CD4-positive, alpha-beta T cell treated with Interleukin-15 for 1 hour (primary cell): Measurements from ENCODE around the gene TEX2.
"Not testable (repeated sequence)": the region's sequence is repeated elsewhere in the genome, so short reads cannot be mapped to it uniquely, and the experiment has no call there.

ENCODE experiments used
- DNase-seq: peaks from one replicate; pipeline ENCODE4 v3.0.0-alpha.2; 2020

Gene TEX2

DNA sequence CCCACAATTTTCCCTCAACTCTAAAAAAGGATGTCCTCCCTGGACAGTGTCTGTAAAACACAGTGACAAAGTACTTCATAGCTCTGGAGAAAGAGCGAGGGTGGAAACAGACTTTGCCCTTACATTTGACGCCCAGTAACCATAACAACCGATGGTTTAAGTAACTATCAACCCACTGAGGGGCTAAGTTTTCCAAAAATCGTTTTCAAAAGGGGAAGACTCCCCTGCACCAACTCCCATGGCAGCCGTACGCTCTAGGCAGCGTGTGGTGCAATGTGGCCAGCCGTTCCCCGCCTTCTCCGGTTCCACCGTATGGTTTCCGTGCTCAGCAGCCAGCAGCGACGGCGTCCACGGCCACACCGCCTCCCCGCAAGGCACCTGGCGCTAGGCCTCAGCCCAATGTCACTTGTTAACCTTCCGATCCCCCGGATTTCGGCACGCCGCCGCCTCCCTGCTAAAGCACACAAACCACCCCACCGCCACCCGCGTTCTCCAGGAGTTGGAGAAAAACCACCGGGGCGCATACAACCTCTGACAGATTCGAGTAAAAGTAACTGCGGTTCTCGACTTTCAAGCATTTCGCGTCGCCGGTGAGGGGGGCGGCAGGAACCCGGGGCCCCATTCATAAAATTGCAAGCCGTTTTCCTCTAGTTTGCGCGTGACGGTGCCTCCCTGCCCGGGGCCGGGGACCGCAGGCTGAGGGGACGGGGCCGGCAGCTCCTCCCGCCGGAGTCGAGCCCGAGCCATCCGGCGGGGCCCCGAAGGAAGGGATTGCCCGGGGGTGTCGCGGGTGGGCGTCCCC, 661 bp downstream of the TEX2 start:
- peak; percentile 47 for DNase-seq

DNA sequence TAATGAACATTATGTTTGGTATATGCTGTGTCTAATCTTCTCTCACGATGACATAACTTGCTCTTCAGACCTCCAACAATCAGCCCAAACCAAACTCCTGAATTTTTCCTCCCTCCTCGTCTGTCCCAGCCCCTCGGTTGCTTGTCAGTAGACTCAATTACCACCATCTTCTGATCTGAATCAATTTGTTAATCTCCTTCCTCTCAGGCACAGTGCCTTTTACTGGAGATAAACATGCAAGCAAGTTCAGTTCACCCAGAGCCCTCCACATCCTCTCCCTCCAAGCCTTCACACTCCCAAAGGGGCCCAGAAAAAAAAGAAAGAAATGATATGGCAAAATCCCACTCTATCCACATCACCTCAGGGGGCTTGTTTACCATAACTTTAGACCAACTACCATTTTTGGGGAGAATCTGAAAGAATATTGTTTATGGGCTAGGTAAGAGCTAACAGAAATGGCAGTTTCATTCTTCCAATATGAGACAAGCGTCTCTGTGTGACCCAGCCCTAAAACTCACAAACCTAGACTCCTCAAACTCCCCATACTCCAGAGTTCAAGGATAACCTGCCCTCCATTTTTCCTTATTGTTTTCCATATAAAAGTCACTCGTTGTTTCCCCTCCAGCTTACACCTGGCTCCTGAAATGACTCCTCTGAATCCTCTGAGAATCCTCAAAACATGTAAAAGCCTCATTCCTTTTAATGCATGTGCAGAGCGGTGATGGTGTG, 1.5 kb downstream of the TEX2 start:
- DNase-seq, result no peak

DNA sequence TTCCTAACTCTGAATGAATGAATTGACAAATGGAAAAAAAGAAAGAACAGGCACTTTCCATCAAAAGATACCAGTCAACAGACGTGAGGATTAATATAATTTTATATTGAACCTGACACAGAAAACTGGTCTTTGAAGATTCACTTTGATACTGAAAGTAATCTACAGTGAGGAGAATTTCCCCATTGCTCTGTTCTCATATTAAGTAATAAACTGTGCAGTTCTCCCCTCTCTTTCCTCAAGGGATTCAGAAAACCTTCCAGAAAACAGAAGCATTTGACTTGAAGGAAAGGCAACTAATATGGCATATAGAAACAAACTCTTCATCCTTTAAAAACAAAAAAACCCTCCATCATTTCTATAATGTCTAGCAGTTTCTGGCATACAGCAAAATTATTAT, 2.2 kb downstream of the TEX2 start:
- no peak for DNase-seq

DNA sequence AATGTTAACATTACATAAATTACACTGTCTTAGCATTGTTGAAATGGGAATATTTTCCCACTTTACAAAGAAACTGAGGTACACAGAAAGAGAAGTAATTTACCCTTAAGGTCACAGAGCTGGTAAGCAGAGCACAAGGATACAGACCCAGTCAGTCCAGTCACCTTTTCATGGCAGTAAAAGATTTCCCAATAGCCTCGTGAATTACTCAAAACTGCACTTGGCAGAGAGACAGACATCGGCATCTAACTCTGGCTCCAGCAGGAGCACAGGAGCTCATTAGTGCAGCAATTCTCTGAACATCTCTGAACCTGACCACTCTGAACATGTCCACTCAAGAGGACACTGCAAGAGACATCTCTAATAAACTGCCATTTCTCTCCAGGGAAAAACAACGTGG, 3.1 kb downstream of the TEX2 start:
- DNase-seq, result no peak

DNA sequence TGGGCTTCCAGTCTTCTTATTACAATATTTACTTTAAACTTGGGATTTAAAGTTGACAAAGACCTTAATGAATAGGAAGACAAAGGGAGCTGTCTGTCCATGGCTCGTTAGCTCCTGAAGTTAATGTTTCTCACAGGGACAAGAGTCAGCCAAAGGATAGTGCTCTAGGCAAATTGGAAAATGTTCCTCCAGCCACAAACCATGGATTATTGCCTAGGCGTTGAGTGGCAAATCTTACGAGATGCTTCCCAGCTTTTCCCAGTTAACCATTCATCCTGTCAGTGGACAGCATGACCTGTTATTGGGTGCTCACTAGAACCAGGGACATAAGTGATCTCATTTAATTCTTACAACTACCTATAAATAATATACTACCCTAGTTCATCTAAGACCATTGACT, 3.6 kb downstream of the TEX2 start:
- DNase-seq, result no peak

DNA sequence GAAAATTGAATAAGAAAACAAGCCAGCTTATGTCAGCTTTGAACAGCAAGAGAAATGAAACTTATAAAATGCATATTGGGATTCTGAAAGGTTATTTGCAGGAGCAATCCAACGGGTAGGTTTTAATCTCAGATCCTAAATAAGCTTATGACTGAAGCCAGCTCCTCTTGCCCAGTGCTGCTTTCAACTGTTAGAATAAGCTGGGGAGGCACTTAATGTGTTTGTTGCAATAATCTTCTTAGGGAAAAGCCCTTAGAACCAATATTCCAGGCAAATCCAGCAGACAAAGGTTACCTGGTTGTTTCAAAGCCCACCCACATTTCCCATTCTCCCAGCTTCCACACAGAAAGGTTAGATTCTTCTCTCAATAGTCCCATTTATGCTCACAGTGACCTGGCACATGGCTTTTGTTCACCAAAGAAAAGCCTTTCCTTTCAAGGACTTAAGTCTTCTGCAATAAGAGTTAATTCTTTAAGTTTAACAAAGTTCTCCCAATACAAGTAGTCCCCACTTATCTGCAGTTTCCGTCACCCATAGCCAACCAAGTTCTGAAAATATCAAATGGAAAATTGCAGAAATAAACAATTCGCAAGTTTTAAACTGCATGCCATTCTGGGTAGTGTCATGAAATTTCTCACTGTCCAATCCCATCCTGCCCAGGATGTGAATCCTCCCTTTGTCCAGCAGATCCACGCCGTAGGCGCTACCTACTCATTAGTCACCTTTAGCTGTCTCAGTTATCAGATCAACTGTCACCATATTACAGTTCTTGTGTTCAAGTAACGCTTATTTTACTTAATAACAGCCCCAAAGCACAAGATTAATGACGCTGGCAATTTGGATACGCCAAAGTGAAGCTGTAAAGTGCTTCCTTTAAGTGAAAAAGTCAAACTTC, 5.9 kb downstream of the TEX2 start:
- DNase-seq, result no peak

DNA sequence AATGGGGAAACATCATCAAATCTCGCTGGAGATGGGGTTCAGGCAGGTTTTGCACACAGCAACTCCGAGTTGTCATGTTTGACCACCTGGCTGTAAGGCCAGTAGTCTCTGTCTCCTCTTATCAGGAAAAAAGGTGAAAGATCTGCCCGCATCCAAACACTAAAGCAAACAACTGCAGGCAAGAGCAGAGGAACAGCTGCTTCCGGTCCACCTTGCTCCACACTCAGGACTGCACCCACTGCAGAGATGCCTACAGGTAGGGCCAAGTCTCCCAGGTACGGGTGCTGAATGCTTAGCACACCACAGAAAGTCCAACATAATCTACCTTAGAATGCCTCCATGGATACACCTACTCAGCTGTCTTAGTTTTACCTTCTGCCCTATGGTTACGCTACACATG, 7.3 kb downstream of the TEX2 start:
- no peak for DNase-seq

DNA sequence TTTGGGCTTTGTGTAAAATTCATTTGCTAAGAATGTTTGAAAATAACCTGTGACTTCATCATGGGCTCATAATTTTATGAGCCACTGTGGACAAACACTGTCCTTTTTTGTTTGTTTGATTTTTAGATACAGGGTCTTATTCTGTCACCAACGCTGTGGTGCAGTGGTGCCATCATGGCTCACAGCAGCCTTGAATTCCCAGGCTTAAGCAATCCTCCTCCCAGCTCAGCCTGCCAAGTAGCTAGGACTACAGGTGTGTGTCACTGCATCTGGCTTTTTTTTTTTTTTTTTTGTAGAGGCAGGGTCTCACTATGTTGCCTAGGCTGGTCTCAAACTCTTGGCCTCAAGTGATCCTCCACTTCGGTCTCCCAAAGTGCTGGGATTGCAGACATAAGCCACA, 8.3 kb downstream of the TEX2 start:
- no peak for DNase-seq

DNA sequence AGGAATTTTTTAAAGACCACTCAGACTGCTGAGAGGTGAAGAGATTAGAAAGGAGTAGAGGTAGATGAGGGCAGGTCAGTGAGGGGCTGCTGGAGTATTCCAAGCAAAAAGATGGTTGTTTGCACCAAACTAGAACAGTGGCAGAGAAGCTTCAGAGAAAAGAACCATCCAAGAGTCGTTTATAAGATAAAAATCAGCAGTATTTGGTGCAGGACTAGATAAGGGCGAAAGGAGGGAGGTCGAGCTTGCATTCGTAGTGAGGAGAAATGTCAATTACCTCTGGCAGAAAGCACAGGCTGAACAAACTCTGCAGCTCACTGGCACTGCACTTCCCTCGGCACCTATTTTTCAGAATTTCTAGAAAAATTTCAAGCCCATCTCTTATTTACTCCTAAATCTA, 9.6 kb downstream of the TEX2 start:
- DNase-seq, result no peak

DNA sequence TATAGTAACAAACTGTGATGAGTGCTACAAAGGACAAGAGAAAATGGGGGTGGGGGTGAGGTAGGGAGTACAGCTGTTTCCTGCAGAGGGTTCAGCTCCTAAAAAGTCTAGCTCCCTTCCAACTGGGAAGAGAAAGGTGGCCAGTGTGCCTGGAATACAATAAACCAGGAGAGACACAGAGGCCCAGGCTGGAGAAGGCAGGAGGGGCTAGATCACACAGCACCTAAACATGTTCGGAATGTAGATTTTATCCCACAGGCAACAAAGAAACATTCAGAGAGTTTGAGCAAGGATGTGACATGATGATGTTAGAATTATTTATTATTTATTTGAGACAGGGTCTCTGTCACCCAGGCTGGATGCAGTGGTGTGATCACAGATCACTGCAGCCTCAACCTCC, 10.2 kb downstream of the TEX2 start:
- DNase-seq, result no peak

DNA sequence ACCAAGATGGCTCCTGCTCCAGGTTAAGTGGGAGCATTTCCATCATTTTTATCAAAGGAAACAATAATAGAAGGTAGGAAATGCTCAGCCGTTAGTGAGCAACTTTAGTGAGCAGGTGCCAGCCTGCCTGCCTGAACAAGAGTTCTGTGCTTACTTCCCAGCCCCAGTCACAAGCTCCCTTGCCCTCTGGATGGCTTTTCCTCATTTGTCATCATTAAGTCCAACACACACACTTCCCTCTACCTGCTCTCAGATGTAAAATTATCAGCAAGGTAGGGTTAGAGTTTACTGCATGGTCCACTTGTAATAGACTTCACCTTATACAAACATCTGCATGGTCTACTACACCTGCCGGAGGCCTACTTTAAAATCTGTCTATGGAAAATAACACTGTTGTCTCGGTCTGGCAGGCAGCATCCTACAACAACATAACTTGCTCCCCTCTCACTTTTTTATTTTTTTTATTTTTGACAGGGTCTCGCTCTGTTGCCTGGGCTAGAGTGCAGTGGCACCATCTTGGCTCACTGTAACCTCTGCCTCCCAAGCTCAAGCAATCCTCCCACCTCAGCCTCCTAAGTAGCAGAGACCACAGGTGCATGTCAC, 12.7 kb downstream of the TEX2 start:
- no peak for DNase-seq

DNA sequence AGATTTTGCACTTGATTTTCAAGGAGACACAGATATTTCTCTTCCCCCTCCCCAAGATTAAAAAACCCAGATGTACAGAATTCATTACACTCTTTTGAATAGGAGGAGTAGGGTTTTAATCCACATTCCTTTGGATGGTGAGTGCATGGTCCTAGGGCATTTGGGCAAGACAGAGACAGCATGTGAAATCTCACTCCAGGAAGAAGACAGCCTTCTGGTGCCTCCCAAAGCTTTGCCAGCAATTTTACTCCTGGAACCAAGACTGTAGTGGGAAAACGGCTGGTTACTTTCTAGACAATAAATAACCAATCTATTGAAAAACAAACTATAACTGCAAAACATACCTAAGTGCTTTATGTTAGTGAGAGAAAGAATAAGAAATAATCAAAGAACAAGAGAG, 15.2 kb downstream of the TEX2 start:
- DNase-seq, result no peak

DNA sequence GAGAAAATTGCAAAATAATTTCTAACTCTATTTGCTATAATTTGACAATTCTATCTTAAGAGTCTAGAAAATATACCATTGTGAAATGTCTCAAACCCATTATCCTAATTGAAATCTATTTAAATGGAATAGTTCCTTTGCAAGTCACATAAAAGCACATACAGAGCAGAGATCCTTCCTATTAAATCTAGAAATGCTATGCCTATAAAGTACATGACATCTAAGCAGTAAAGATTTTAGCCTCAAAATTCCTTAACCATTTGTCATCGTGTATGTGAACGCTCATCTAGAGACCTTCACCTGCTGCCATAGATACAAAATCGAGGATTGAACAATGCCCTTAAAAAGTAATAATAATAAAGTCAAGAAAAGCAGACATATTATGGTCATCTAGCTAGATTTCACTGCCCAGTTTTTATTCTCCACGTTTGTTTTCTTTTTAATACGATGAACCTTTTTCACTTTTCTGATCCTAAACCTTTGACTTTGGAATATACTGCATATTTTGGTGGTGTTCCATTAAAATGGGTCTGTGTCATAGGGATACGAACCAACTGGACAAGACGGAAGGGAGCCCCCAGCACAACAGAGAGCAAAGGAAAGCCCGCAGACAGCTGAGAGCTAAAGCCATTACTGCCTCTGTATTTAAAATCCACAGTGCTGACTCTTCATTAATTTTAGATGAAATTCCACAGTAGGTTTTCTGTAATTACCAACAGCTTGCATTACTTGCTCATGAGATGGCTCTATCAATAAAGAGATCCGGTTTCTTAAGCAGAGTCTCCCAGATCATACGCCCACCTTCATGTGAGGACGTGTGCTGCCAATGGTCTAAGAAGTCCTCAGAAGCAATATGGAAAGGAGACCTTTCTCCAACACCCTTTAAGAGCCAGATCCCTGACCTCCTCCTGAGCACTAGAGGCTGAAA, 17.6 kb downstream of the TEX2 start:
- DNase-seq, result no peak

DNA sequence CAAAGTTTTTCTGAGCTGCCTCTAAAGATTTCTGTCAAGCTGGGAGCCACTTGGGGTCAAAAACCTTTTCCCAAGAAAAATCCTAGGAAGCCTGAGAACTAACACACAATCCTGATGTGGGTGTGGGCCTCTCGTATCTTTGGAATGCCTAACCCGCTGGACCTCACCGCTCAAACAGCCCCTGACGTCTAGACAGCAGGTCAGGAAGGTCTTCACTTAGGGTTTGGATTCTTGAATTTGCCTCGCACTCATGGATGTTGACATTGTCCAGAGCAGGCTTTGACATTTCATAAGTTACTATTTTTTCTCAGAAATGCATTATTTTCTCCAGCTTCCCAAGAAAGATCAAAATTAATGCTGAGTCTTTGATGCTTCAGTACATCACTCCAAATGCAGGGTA, 18.9 kb downstream of the TEX2 start:
- DNase-seq, result no peak

DNA sequence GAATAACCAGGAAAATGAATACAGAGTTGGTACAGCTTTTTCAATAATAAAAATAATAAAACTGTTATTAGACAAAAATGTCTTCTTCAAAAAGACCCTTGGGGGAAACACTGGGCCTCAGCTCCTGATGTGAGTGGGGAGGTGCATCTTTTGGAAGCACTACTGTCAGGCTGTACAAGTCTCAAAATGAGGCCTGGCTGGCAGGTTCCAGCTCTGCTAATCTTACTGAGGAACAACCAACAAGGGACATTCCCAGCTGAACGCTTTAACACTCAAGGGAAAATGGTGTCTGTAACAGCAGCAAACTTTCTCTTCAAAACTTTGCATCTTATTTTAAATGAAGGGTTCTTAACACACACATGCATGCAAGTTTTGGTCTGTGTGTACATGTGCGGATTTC, 19.7 kb downstream of the TEX2 start:
- DNase-seq, result no peak

DNA sequence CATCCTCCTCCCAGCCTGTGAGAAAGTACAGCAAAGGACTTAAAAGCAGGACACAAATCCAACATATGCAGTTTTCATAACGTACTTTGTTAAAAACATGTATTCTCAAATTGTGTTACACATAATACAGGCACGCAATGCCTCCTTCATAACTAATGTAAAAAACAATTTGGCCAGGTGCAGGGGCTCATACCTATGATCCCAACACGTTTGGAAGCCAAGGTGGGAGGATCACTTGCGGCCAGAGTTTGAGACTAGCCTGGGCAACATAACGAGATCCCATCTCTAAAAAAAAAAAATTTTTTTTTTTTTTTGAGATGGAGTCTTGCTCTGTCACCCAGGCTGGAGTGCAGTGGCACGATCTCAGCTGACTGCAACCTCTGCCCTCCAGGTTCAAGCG, 20.4 kb downstream of the TEX2 start:
- no peak for DNase-seq

DNA sequence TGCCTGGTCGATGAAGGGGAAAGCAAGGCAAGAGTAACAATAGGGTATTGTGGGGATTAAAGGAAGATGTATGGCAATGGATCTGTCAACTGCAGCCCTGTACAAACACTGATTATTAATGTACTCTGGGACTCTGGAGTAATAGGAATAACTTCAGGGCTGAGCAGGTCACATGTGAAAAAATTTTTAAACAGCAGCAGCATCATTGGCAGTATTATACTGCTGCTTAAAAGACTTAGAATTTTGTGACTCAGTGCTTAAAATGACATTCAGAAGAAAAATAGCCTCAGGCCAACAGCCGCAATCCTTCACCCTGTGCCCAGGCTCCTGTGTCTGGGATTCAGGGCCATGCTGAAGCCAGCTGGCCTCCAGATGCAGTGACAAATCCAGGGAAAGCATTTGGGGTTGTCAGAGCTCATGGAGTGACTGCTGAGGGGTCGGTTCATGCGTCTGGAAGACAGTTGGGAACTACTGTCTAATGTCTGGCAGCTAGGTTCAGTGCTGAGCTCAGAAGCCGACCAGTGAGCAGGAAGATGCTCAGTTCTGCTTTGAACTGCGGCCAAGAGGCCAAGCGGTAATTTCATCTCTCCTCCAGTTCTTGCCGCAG, 22.2 kb downstream of the TEX2 start:
- no peak for DNase-seq

DNA sequence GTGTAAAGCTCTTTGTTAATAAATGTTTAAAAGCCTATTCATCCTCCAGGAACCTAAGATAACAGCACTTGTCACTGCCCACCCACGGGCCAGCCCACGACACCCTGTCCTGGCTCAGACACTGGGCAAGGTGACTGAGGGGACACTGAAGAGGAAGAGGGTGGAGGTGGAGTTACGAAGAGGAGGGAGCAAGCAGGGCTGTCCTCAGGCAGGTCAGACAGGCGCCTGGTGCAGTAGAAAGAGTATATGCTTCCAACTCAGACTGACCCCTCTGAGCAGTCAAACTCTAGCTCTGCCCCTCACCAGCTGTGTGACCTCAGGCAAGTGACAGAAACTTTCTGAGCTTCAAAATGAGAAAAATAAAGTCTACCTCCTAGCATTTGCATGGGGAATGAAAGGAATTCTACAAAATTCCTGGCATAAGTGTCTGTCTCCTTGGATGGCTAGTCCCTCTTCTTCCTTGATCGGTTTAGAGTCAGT, 22.8 kb downstream of the TEX2 start:
- no peak for DNase-seq

DNA sequence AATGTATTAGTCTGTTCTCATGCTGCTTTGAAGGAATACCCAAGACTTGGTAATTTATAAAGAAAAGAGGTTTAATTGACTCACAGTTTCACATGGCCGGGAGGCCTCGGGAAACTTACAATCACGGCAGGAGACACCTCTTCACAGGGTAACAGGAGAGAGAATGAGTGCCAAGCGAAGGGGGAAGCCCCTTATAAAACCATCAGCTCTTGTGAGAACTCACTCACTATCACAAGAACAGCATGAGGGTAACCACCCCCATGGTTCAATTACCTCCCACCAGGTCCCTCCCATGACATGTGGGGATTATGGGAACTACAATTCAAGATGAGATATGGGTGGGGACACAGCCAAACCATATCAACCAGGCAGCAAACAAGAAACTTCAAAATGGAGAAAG, 24.6 kb downstream of the TEX2 start:
- not testable (repeated sequence) for DNase-seq

DNA sequence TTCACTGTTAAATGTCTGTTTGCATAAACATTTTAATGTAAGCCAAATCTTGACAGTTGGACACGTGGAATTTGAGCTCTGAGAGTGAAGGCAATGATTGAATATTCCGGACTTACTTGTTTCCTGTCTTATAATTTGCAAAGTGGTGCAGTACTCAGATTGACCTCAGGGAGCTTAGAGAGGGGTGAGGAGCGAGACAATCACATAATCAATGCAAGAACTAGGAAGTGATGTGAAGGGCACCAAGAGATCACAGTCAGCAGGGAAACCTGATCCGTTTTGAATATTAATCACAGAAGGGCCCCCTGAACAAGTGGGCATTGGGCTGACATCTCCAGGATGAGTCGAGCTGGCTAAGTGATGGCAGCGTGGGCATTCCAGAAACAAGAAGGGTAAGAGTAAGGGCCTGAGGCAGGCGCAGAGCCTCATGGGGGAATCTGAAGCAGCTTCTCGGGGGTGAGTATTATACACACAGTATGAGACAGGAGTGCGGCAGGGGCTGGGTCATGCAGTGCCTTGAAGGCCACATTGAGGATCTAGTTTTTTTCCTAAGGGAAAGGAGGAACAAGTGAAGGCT, 26.1 kb downstream of the TEX2 start:
- DNase-seq, result no peak

DNA sequence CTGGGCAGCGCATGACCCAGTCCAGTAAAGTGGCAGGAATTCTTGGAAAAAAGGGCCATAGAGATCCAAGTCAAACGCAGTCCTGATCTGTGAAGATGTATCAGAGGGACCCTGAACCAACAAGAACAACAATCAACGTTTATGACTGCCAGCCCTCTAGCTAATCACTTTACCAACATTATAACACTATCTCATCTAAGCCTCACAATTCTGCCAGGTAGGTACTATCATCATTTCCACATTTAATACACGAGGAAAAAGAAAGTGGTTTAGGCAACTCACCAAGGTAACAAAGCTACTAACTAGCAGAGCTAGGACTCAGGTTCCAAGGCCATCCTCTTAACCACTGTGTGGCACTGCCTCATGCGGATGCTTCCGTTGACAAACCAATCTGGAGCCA, 28.1 kb downstream of the TEX2 start:
- DNase-seq, result no peak
